DND-41 (cell line): Measurements from ENCODE around the gene STON1.

Experiments used
- ATAC-seq: fragments of 200-7000 bp; cut with Tn5 transposase; 3 replicates; pipeline ENCODE4 v1.9.1; 2021; ENCODE audit warnings: low read depth; ENCODE audit not compliant: insufficient read depth
- DNase-seq: peaks from one replicate; pipeline ENCODE4 v3.0.0-alpha.2; 2020
- H2AFZ ChIP-seq: 2 replicates; pipeline ENCODE4 v1.6.0; 2012; ENCODE audit warnings: low read depth, low read length
- H3K27ac ChIP-seq: 2 replicates; pipeline ENCODE4 v1.5.1; 2012; ENCODE audit warnings: low read length, inconsistent platforms
- H3K27me3 ChIP-seq: fragments of 200-600 bp; sonication (generic); 2 replicates; pipeline ENCODE4 v1.6.0; 2012; ENCODE audit warnings: low read length, mild to moderate bottlenecking, inconsistent platforms; ENCODE audit not compliant: insufficient read depth, poor library complexity
- H3K36me3 ChIP-seq: 2 replicates; pipeline ENCODE4 v1.5.1; 2012; ENCODE audit warnings: low read length, inconsistent platforms; ENCODE audit not compliant: insufficient read depth
- H3K4me1 ChIP-seq: 2 replicates; pipeline ENCODE4 v1.5.1; 2012; ENCODE audit warnings: mild to moderate bottlenecking, low read length; ENCODE audit not compliant: insufficient read depth
- H3K4me2 ChIP-seq: 2 replicates; pipeline ENCODE4 v1.6.0; 2012; ENCODE audit warnings: mild to moderate bottlenecking, moderate library complexity, low read length, inconsistent platforms; ENCODE audit not compliant: insufficient read depth
- H3K4me3 ChIP-seq, 2 experiments: fragments of 200-600 bp in 1 of 2; shearing (Covaris generic) in 1 of 2; 2 replicates each; pipeline ENCODE4 v1.5.1; 2012 to 2016; ENCODE audit warnings: inconsistent platforms in 2 of 2, low read length in 2 of 2, mild to moderate bottlenecking in 2 of 2, low read depth in 1 of 2, moderate library complexity in 1 of 2
- H3K79me2 ChIP-seq: 2 replicates; pipeline ENCODE4 v1.6.0; 2012; ENCODE audit warnings: low read length, inconsistent platforms; ENCODE audit not compliant: insufficient read depth
- H3K9ac ChIP-seq: 2 replicates; pipeline ENCODE4 v1.6.0; 2012; ENCODE audit warnings: low read depth, mild to moderate bottlenecking, inconsistent platforms, low read length, moderate library complexity
- H3K9me3 ChIP-seq: 2 replicates; pipeline ENCODE4 v1.5.1; 2012; ENCODE audit warnings: low read length, moderate library complexity, mild to moderate bottlenecking, inconsistent platforms; ENCODE audit not compliant: insufficient read depth, severe bottlenecking
- H4K20me1 ChIP-seq: 2 replicates; pipeline ENCODE4 v1.6.0; 2012; ENCODE audit warnings: low read length; ENCODE audit not compliant: insufficient read depth
- EZH2 ChIP-seq: IDR thresholded peaks from 3 replicates; pipeline ENCODE4 v1.6.1; 2012; ENCODE audit warnings: borderline replicate concordance, low read depth, mild to moderate bottlenecking, moderate library complexity, low read length, inconsistent platforms; ENCODE audit not compliant: severe bottlenecking
- TF ChIP-seq, protein P1 (sequence below): IDR thresholded peaks from 2 replicates; pipeline ENCODE4 v1.5.1; 2012; ENCODE audit warnings: borderline replicate concordance, low read length, moderate library complexity, mild to moderate bottlenecking; ENCODE audit not compliant: poor library complexity, severe bottlenecking; ENCODE audit errors: extremely low read depth

The STON1 gene

GRCh38 chr2:48578313-48578712 lies 48.4 kb downstream of the STON1 start:
- H3K4me2 ChIP-seq: no peak overlapping the region
- H3K4me1 ChIP-seq: no peaks in the 10 kb centered on the region
- TF ChIP-seq, protein P1, sequence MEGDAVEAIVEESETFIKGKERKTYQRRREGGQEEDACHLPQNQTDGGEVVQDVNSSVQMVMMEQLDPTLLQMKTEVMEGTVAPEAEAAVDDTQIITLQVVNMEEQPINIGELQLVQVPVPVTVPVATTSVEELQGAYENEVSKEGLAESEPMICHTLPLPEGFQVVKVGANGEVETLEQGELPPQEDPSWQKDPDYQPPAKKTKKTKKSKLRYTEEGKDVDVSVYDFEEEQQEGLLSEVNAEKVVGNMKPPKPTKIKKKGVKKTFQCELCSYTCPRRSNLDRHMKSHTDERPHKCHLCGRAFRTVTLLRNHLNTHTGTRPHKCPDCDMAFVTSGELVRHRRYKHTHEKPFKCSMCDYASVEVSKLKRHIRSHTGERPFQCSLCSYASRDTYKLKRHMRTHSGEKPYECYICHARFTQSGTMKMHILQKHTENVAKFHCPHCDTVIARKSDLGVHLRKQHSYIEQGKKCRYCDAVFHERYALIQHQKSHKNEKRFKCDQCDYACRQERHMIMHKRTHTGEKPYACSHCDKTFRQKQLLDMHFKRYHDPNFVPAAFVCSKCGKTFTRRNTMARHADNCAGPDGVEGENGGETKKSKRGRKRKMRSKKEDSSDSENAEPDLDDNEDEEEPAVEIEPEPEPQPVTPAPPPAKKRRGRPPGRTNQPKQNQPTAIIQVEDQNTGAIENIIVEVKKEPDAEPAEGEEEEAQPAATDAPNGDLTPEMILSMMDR: no peak
- no peak for TF ChIP-seq EZH2
- DNase-seq: no peak
- H3K36me3 ChIP-seq: no peaks in the 10 kb centered on the region
- no peak overlapping the region for H3K4me3 ChIP-seq
- H4K20me1 ChIP-seq: no peaks in the 10 kb centered on the region
- H2AFZ ChIP-seq: no peak overlapping the region
- no peaks in the 10 kb centered on the region for H3K9me3 ChIP-seq
- no peak overlapping the region for H3K9ac ChIP-seq
- no peak for ATAC-seq
- no peak overlapping the region for H3K27ac ChIP-seq
- H3K79me2 ChIP-seq: no peaks in the 10 kb centered on the region
- no peaks in the 10 kb centered on the region for H3K27me3 ChIP-seq

DNA sequence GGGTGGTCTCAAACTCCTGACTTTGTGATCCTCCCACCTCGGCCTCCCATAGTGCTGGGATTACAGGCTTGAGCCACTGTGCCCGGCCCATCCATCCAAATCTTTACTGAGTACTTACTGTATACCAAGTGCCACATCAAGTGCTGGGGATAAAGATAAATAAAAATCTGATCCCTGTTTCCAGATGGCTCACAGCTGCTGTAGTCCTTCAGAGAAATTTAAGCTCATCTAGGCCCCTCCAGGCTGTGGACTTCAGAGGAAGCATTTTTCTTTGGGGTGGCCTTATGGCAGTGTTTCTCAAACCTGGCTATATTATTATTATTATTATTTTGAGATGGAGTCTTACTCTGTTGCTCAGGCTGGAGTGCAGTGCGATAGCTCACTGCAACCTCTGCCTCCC lies 54.0 kb downstream of the STON1 start:
- ATAC-seq: no peak
- Histone ChIP-seq H3K79me2 (no peaks in the 10 kb centered on the region), H2AFZ (no peak overlapping the region)

DNA sequence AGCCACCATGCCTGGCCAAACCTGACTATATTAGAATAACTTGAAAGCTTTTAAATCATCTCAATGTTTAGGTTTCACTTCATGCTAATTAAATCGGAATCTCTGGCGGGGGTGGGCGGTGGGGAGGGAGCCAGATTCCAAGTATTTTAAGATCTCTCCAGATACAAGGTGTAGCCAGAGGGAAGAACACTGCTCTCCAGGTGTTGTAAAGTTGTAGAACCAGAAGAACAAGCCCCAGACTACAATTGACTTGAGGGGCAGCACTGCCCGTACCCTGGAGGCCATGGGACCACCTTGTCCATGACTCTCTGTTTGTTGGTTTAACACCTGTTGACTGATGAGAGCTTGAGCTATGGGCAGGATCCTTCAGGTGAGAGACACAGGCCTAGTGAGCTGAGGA lies 54.6 kb downstream of the STON1 start:
- Histone ChIP-seq H3K4me3 (no peak overlapping the region), H3K27ac (no peak overlapping the region), H3K27me3 (no peaks in the 10 kb centered on the region), H2AFZ (no peak overlapping the region), H3K79me2 (no peaks in the 10 kb centered on the region), H3K4me2 (no peak overlapping the region), H4K20me1 (no peaks in the 10 kb centered on the region), H3K36me3 (no peaks in the 10 kb centered on the region), H3K4me1 (no peaks in the 10 kb centered on the region), H3K9me3 (no peaks in the 10 kb centered on the region), H3K9ac (no peak overlapping the region)
- ATAC-seq: no peak
- DNase-seq: no peak
- no peak for TF ChIP-seq EZH2
- TF ChIP-seq, protein P1: no peak

More for the DNA sequence above, 54.0 kb downstream of the STON1 start:
- no peak overlapping the region for H3K9ac ChIP-seq
- no peak for DNase-seq
- H3K27ac ChIP-seq: no peak overlapping the region
- no peak overlapping the region for H3K4me2 ChIP-seq
- H3K36me3 ChIP-seq: no peaks in the 10 kb centered on the region
- no peaks in the 10 kb centered on the region for H3K27me3 ChIP-seq
- H4K20me1 ChIP-seq: no peaks in the 10 kb centered on the region
- H3K4me1 ChIP-seq: no peaks in the 10 kb centered on the region
- no peaks in the 10 kb centered on the region for H3K9me3 ChIP-seq
- TF ChIP-seq, protein P1: no peak
- TF ChIP-seq EZH2: no peak
- no peak overlapping the region for H3K4me3 ChIP-seq

- ATAC-seq (no peak), DNase-seq (no peak)
- no peak overlapping the region for H3K9ac ChIP-seq
- H3K79me2 ChIP-seq: no peaks in the 10 kb centered on the region
- no peaks in the 10 kb centered on the region for H3K9me3 ChIP-seq
- TF ChIP-seq, protein P1: no peak
- TF ChIP-seq EZH2: no peak
- H3K27ac ChIP-seq: no peak overlapping the region
- no peak overlapping the region for H3K4me2 ChIP-seq
- H2AFZ ChIP-seq: no peak overlapping the region
- H3K4me1 ChIP-seq: no peaks in the 10 kb centered on the region
- no peaks in the 10 kb centered on the region for H3K27me3 ChIP-seq
- no peaks in the 10 kb centered on the region for H3K36me3 ChIP-seq
- H4K20me1 ChIP-seq: no peaks in the 10 kb centered on the region
- H3K4me3 ChIP-seq: no peak overlapping the region
These were observed 56.5 kb downstream of the STON1 start for GRCh38 chr2:48586433-48586832.
